Epithelial cell of esophagus (primary cell): ENCODE measurements around the gene CD80.
A peak's percentile ranks its signal among the peaks of the same experiment; 100 is the strongest.

ENCODE experiments used
- DNase-seq: peaks from one replicate; pipeline ENCODE4 v3.0.0; 2010; ENCODE audit warnings: low read depth
- H3K4me3 ChIP-seq: 2 replicates; pipeline ENCODE4 v1.5.1; 2011; ENCODE audit warnings: mild to moderate bottlenecking, low read length, control low read depth
- TF ChIP-seq, protein P1 (sequence below): IDR thresholded peaks from 2 replicates; pipeline ENCODE4 v1.5.1; 2011; ENCODE audit warnings: low read depth, mild to moderate bottlenecking, low read length, control low read depth, inconsistent platforms; ENCODE audit not compliant: insufficient read depth; ENCODE audit errors: missing control alignments

CD80 gene

GRCh38 chr3:119485563-119485962 is 73.9 kb downstream of the CD80 start:
- TF ChIP-seq, protein P1, sequence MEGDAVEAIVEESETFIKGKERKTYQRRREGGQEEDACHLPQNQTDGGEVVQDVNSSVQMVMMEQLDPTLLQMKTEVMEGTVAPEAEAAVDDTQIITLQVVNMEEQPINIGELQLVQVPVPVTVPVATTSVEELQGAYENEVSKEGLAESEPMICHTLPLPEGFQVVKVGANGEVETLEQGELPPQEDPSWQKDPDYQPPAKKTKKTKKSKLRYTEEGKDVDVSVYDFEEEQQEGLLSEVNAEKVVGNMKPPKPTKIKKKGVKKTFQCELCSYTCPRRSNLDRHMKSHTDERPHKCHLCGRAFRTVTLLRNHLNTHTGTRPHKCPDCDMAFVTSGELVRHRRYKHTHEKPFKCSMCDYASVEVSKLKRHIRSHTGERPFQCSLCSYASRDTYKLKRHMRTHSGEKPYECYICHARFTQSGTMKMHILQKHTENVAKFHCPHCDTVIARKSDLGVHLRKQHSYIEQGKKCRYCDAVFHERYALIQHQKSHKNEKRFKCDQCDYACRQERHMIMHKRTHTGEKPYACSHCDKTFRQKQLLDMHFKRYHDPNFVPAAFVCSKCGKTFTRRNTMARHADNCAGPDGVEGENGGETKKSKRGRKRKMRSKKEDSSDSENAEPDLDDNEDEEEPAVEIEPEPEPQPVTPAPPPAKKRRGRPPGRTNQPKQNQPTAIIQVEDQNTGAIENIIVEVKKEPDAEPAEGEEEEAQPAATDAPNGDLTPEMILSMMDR: no peak
- H3K4me3 ChIP-seq: no peak overlapping the region
- DNase-seq: no peak

DNA sequence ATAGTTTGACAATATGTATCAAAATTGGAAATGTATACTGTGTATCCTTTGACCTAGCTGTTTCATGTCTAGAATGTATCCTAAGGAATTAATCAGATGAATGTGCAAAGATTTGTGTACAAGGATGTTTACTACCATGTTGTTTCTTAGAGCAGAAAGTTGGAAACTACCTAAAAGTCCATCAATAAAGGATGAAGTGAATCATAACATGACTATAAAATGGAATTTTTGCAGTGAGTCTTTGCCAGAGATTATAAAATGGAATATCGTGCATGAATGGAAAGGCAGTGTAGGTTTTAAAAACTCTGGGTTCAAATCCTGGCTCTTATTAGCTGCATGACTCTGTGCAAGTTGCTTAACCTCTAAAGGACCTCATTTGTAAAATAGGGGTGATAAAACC is 76.3 kb downstream of the CD80 start:
- DNase-seq: no peak
- TF ChIP-seq, protein P1: no peak
- no peak overlapping the region for H3K4me3 ChIP-seq

DNA sequence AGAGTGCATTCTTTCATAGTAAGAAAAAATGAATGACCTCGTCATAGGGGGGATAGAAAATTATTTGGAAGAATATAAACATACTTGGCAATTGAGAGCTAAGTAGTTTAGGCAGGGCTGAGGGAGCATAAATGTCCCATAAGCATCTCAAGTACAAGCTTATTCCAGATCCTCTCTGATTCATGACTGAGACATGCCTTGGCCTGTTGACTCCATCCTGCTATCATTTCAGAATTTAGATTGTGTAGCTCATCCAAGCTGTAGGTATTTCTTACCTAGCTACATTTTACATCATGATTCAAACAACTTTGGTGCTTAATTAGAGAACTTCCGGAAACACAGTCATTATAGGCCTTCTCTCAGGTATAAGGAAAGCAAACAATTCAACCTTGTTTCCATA is 78.3 kb downstream of the CD80 start:
- DNase-seq: peak; percentile 92
- TF ChIP-seq, protein P1: no peak
- H3K4me3 ChIP-seq: no peak overlapping the region
